Measurements from ENCODE around the gene PRM2.

DNA sequence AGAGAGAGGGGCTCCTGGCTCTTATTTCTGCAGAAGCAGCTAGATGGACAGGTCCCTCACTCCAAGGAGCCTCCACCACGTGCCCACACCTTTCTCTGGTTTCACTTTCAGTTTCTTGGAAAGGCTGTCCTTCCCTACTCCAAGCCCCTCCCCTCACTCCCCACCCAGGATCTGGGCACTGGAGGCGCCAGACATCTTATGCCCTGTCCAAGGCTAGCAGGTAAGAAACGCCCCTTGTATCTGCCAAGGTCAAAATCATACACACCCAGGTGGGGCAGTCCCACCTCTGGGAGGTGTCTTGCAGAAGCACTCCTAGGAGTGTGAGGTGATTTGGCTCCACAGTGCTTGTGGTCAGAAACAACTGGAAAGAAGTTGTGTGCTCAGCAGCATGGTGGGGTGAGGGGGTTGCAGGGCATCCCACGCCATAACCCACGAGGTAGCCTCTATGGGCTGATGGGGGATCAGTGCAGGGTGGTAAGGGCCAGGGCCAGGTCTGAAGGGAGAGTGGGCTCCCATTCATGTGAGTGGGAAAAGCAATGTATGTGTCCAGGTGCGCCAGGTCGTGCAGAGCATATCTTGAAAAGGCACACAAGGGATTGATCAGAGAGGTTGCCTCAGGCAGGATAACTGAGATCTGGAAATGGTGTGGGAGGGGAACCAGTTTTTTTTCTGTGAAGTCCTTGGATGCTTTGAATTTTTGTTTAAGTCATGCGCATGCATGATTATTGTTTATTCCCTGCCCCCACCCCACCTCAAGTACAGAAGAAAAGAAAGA lies 36.6 kb upstream of the PRM2 start:
- no peak for TF ChIP-seq PRDM6 (tag by site-specific recombination; IDR thresholded peaks at IDR 0.05)
- TF ChIP-seq KLF16 (tag by site-specific recombination; IDR thresholded peaks at IDR 0.05): no peak
- TF ChIP-seq ZBTB26 (tag by site-specific recombination; optimal IDR thresholded peaks at IDR 0.05): no peak
- no peak for TF ChIP-seq ZNF140 (tag by site-specific recombination; IDR thresholded peaks at IDR 0.05)
- TF ChIP-seq ZNF529 (tag by site-specific recombination; IDR thresholded peaks at IDR 0.05; ENCODE audit: insufficient replicate concordance): no peak
- TF ChIP-seq, protein P1, sequence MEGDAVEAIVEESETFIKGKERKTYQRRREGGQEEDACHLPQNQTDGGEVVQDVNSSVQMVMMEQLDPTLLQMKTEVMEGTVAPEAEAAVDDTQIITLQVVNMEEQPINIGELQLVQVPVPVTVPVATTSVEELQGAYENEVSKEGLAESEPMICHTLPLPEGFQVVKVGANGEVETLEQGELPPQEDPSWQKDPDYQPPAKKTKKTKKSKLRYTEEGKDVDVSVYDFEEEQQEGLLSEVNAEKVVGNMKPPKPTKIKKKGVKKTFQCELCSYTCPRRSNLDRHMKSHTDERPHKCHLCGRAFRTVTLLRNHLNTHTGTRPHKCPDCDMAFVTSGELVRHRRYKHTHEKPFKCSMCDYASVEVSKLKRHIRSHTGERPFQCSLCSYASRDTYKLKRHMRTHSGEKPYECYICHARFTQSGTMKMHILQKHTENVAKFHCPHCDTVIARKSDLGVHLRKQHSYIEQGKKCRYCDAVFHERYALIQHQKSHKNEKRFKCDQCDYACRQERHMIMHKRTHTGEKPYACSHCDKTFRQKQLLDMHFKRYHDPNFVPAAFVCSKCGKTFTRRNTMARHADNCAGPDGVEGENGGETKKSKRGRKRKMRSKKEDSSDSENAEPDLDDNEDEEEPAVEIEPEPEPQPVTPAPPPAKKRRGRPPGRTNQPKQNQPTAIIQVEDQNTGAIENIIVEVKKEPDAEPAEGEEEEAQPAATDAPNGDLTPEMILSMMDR (tag by site-specific recombination; IDR thresholded peaks at IDR 0.05): no peak
- TF ChIP-seq ZNF16 (tag by site-specific recombination; IDR thresholded peaks at IDR 0.05; ENCODE audit: low read depth): no peak
- no peak for TF ChIP-seq ZNF600 (tag by site-specific recombination; IDR thresholded peaks at IDR 0.05)
- no peak for TF ChIP-seq ZNF692 (tag by site-specific recombination; IDR thresholded peaks at IDR 0.05)

Measured in HEK293 (cell line).